Fibroblast of mammary gland (primary cell): Measurements from ENCODE around the gene DSCAML1.

ENCODE experiments used
- DNase-seq: peaks from one replicate; pipeline ENCODE4 v3.0.0-alpha.2; 2010; ENCODE audit warnings: low read depth
- H3K4me3 ChIP-seq: 2 replicates; pipeline ENCODE4 v1.5.1; 2011; ENCODE audit warnings: low read depth, mild to moderate bottlenecking, low read length, moderate library complexity; ENCODE audit not compliant: control insufficient read depth
- CTCF ChIP-seq: conservative IDR thresholded peaks from 2 replicates; pipeline ENCODE4 v1.5.1; 2011; ENCODE audit warnings: low read depth, low read length, inconsistent platforms; ENCODE audit not compliant: control insufficient read depth, insufficient read depth

DSCAML1 gene

GRCh38 chr11:117809236-117810055 lies 12.4 kb upstream of the DSCAML1 start:
- H3K4me3 ChIP-seq: no peak overlapping the region
- DNase-seq: peak; percentile 70
- TF ChIP-seq CTCF: peak; percentile 48

- no peak for TF ChIP-seq CTCF
- peak; percentile 45 for DNase-seq
These were observed 11.8 kb upstream of the DSCAML1 start for GRCh38 chr11:117808784-117809183.

GRCh38 chr11:117807482-117808327 lies 10.7 kb upstream of the DSCAML1 start:
- peak; percentile 65 for DNase-seq
- H3K4me3 ChIP-seq: no peak overlapping the region
- peak; percentile 88 for TF ChIP-seq CTCF

More at GRCh38 chr11:117808784-117809183, 11.8 kb upstream of the DSCAML1 start:
- H3K4me3 ChIP-seq: no peak overlapping the region

- no peak for DNase-seq
- TF ChIP-seq CTCF: no peak
- H3K4me3 ChIP-seq: no peak overlapping the region
These were observed 9.8 kb upstream of the DSCAML1 start for GRCh38 chr11:117806846-117807245.

DNA sequence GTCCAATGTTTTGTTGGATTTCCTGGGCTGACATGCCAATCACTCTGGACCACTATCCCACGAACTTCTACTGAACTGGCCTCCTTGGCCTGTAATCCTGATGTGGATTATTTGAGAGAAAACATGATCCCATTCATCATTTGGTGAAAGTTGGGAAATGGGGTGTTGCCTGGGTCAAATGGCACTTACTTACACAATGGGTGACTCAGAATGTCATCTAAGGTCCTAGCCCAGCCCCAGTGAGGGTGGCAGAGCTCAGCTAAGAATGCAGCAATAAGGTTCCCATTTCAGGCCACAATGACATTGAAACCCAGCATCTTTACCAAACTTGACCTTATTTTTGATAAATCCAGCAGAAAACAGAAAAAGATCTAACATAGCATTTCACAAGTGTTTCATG lies 8.0 kb upstream of the DSCAML1 start:
- no peak for DNase-seq
- H3K4me3 ChIP-seq: no peak overlapping the region
- TF ChIP-seq CTCF: no peak

GRCh38 chr11:117803896-117804295 lies 6.9 kb upstream of the DSCAML1 start:
- DNase-seq: no peak
- no peak for TF ChIP-seq CTCF

More at GRCh38 chr11:117803896-117804295, 6.9 kb upstream of the DSCAML1 start:
- no peak overlapping the region for H3K4me3 ChIP-seq
